DOHH2 (cell line): Measurements from ENCODE around the gene PARP15.

Experiments
- H3F3A ChIP-seq: fragments of 200-600 bp; sonication (generic), shearing (Covaris generic); 2 replicates; pipeline ENCODE4 v1.6.0; 2016; ENCODE audit warnings: antibody characterized with exemption, mild to moderate bottlenecking; ENCODE audit not compliant: control insufficient read depth, insufficient read depth
- H3K27ac ChIP-seq: fragments of 200-600 bp; sonication (generic); 2 replicates; pipeline ENCODE4 v1.5.1; 2014; ENCODE audit warnings: low read depth, mild to moderate bottlenecking, low read length, moderate library complexity
- H3K27me3 ChIP-seq: fragments of 200-600 bp; sonication (generic); 2 replicates; pipeline ENCODE4 v1.6.1; 2014; ENCODE audit warnings: mild to moderate bottlenecking, low read length, mixed read lengths; ENCODE audit not compliant: control insufficient read depth
- H3K36me3 ChIP-seq: fragments of 200-600 bp; sonication (generic); 2 replicates; pipeline ENCODE4 v1.6.1; 2014; ENCODE audit warnings: mild to moderate bottlenecking, low read length, moderate library complexity, mixed read lengths; ENCODE audit not compliant: control insufficient read depth
- H3K4me1 ChIP-seq: fragments of 200-600 bp; sonication (generic); 2 replicates; pipeline ENCODE4 v1.6.1; 2014; ENCODE audit warnings: mild to moderate bottlenecking, low read length, mixed read lengths; ENCODE audit not compliant: control insufficient read depth
- H3K4me2 ChIP-seq: fragments of 200-600 bp; sonication (generic); 2 replicates; pipeline ENCODE4 v1.6.0; 2014; ENCODE audit warnings: mild to moderate bottlenecking, low read length, moderate library complexity
- H3K4me3 ChIP-seq: fragments of 200-600 bp; sonication (generic); 2 replicates; pipeline ENCODE4 v1.5.1; 2014; ENCODE audit warnings: mild to moderate bottlenecking, low read length, mixed read lengths
- H3K79me2 ChIP-seq: fragments of 200-600 bp; sonication (generic); 2 replicates; pipeline ENCODE4 v1.6.1; 2014; ENCODE audit warnings: mild to moderate bottlenecking, low read length, mixed read lengths; ENCODE audit not compliant: control insufficient read depth
- H3K9me2 ChIP-seq: fragments of 200-600 bp; sonication (generic); replicated peaks from 2 replicates; pipeline ENCODE4 v1.6.1; 2014; ENCODE audit warnings: mild to moderate bottlenecking, low read length, mixed read lengths; ENCODE audit not compliant: control insufficient read depth
- H3K9me3 ChIP-seq: fragments of 200-600 bp; sonication (generic); 2 replicates; pipeline ENCODE4 v1.6.1; 2014; ENCODE audit warnings: antibody characterized with exemption, low read length, mixed read lengths; ENCODE audit not compliant: control insufficient read depth, insufficient read depth
- H4K20me1 ChIP-seq: fragments of 200-600 bp; sonication (generic); 2 replicates; pipeline ENCODE4 v1.6.0; 2014; ENCODE audit warnings: low read depth, mild to moderate bottlenecking, antibody characterized with exemption, low read length, moderate library complexity; ENCODE audit not compliant: control insufficient read depth, insufficient read depth
- EZH2phosphoT487 ChIP-seq: fragments of 200-600 bp; sonication (generic); IDR thresholded peaks from 2 replicates; pipeline ENCODE4 v1.6.1; 2017; ENCODE audit warnings: borderline replicate concordance, mild to moderate bottlenecking, antibody characterized with exemption, low read length, moderate library complexity, mixed read lengths
- TF ChIP-seq, protein P1 (sequence below): fragments of 200-600 bp; sonication (generic); IDR thresholded peaks from one replicate; pipeline ENCODE4 v1.5.1; 2014; ENCODE audit warnings: antibody characterized with exemption, mild to moderate bottlenecking, low read depth, low read length; ENCODE audit not compliant: poor library complexity, severe bottlenecking

Gene PARP15

DNA sequence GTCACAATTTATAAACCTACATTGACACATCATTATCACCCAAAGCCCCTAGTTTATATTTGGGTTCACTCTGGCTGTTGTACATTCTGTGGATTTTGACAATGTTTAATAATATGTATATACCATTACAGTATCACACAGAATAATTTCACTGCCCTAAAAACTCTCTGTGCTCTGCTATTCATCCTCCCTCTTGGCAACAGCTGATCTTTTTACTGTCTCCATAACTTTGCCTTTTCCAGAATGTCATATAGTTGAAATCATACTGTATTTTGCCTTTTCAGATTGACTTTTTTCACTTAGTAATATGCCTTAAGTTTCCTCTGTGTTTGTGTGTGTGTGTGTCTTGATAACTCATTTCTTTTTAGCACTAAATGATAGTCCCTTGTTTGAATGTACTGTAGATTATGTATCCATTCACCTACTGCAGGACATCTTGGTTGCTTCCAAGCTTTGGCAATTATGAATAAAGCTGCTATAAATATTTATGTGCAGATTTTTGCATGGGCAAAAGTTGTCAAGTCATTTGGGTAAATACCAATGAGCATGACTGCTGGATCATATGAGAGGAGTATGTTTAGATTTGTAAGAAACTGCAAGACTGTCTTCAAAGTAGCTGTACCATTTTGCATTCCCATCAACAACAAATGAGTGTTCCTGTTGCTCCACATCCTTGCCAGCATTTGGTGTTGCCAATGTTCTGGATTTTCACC lies 9.5 kb downstream of the PARP15 start:
- H3K9me2 ChIP-seq: no peaks in the 10 kb centered on the region
- H3K4me2 ChIP-seq: no peak overlapping the region
- no peak overlapping the region for H3K4me3 ChIP-seq
- no peaks in the 10 kb centered on the region for H3K27me3 ChIP-seq
- H3K27ac ChIP-seq: no peak overlapping the region
- no peaks in the 10 kb centered on the region for H3K4me1 ChIP-seq
- H3F3A ChIP-seq: no peaks in the 10 kb centered on the region
- H3K36me3 ChIP-seq: no peaks in the 10 kb centered on the region
- TF ChIP-seq, protein P1, sequence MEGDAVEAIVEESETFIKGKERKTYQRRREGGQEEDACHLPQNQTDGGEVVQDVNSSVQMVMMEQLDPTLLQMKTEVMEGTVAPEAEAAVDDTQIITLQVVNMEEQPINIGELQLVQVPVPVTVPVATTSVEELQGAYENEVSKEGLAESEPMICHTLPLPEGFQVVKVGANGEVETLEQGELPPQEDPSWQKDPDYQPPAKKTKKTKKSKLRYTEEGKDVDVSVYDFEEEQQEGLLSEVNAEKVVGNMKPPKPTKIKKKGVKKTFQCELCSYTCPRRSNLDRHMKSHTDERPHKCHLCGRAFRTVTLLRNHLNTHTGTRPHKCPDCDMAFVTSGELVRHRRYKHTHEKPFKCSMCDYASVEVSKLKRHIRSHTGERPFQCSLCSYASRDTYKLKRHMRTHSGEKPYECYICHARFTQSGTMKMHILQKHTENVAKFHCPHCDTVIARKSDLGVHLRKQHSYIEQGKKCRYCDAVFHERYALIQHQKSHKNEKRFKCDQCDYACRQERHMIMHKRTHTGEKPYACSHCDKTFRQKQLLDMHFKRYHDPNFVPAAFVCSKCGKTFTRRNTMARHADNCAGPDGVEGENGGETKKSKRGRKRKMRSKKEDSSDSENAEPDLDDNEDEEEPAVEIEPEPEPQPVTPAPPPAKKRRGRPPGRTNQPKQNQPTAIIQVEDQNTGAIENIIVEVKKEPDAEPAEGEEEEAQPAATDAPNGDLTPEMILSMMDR: no peak
- no peak for TF ChIP-seq EZH2phosphoT487
- H3K9me3 ChIP-seq: peaks cover 8% of the 10 kb centered on the region
- H4K20me1 ChIP-seq: no peaks in the 10 kb centered on the region
- no peaks in the 10 kb centered on the region for H3K79me2 ChIP-seq

DNA sequence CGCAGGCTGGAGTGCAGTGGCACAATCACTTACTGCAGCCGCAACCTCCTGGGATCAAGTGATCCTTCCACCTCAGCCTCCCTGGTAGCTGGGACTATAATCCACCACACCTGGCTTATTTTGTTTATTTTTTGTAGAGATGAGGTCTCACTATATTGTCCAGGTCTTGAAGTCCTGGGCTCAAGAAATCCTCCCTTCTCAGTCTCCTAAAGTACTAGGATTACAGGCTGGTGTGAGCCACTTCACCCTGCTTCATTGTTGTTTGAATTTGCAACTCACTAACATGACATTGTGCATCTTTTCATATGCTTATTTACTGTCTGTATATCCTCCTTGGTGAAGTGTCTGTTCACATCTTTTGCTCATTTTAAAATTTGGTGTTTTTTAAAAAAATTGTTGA lies 10.1 kb downstream of the PARP15 start:
- Histone ChIP-seq H3K9me3 (peaks cover 1% of the 10 kb centered on the region; the same call in 1 of the 2 replicates), H3K79me2 (no peaks in the 10 kb centered on the region), H3F3A (no peaks in the 10 kb centered on the region), H3K36me3 (no peaks in the 10 kb centered on the region), H3K9me2 (no peaks in the 10 kb centered on the region), H3K27ac (no peak overlapping the region), H4K20me1 (no peaks in the 10 kb centered on the region), H3K4me2 (no peak overlapping the region), H3K4me1 (no peaks in the 10 kb centered on the region), H3K4me3 (no peak overlapping the region), H3K27me3 (no peaks in the 10 kb centered on the region)
- TF ChIP-seq, protein P1: no peak
- no peak for TF ChIP-seq EZH2phosphoT487

DNA sequence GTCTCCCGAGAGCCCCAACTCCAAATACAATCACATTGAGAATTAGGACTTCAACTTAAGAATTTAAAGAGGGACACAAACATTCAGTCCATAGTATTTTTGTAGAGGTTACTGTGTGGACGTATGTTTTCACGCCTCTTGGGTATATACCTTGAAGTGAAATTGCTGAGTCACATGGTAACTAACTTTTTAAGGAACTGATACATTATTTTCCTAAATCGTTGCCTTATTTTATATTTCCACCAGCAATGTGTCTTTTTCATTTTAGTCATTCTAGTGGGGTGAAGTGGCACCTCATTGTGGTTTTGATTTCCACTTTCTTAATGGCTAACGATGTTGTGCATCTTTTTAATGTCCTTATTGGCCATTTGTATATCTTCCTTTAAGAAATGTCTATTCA lies 11.8 kb downstream of the PARP15 start:
- no peaks in the 10 kb centered on the region for H3K79me2 ChIP-seq
- H3K9me3 ChIP-seq: no peaks in the 10 kb centered on the region
- no peaks in the 10 kb centered on the region for H3K36me3 ChIP-seq
- H3K4me1 ChIP-seq: no peaks in the 10 kb centered on the region
- TF ChIP-seq, protein P1: no peak
- TF ChIP-seq EZH2phosphoT487: no peak
- no peak overlapping the region for H3K4me3 ChIP-seq
- H3K27ac ChIP-seq: no peak overlapping the region
- no peaks in the 10 kb centered on the region for H4K20me1 ChIP-seq
- H3F3A ChIP-seq: no peaks in the 10 kb centered on the region
- no peaks in the 10 kb centered on the region for H3K27me3 ChIP-seq
- no peaks in the 10 kb centered on the region for H3K9me2 ChIP-seq
- H3K4me2 ChIP-seq: no peak overlapping the region
